HepG2 (cell line): ENCODE results near the gene SZRD1. TPM values are rescaled to one million over a fixed set of nuclear protein-coding genes. Genes with fewer than 3 reads are reported as not detected.
A peak's percentile ranks its signal among the peaks of the same experiment; 100 is the strongest.

Experiments used
- HMGXB3 ChIP-seq: sonication (generic); formaldehyde crosslinking; IDR thresholded peaks from 2 replicates; pipeline ENCODE4 v1.4.0; 2020; ENCODE audit warnings: missing genetic modification reagents, borderline replicate concordance
- HNF1A ChIP-seq, 2 experiments: sonication (generic) in 1 of 2; formaldehyde crosslinking in 1 of 2; IDR thresholded peaks; 2 replicates each; pipeline versions ENCODE4 v1.4.0 to v1.6.1; 2016 to 2020; ENCODE audit warnings: borderline replicate concordance in 1 of 2, low read depth in 1 of 2, mild to moderate bottlenecking in 1 of 2, missing genetic modification reagents in 1 of 2
- KLF6 ChIP-seq: IDR thresholded peaks from 2 replicates; pipeline ENCODE4 v1.8.0; 2016; ENCODE audit warnings: missing biosample characterization, missing genetic modification reagents
- LBX2 ChIP-seq: sonication (generic); formaldehyde crosslinking; IDR thresholded peaks from 2 replicates; pipeline ENCODE4 v1.5.0; 2020; ENCODE audit warnings: missing genetic modification reagents, mild to moderate bottlenecking, borderline replicate concordance
- MAX ChIP-seq: IDR thresholded peaks from 2 replicates; pipeline ENCODE4 v1.6.1; 2012; ENCODE audit warnings: inconsistent platforms
- PCBP1 ChIP-seq: fragments of 200-400 bp; formaldehyde crosslinking; IDR thresholded peaks from 2 replicates; pipeline ENCODE4 v1.6.1; 2017; ENCODE audit warnings: mild to moderate bottlenecking, low read depth, low read length, borderline replicate concordance
- PHF21A ChIP-seq: sonication (generic); formaldehyde crosslinking; IDR thresholded peaks from 2 replicates; pipeline ENCODE4 v1.5.0; 2020; ENCODE audit warnings: mild to moderate bottlenecking, missing genetic modification reagents
- PTBP1 ChIP-seq: fragments of 200-400 bp; formaldehyde crosslinking; IDR thresholded peaks from 2 replicates; pipeline ENCODE4 v1.6.1; 2018; ENCODE audit warnings: low read length, low read depth; ENCODE audit not compliant: poor library complexity, severe bottlenecking
- REL ChIP-seq: sonication (generic); formaldehyde crosslinking; conservative IDR thresholded peaks from 2 replicates; pipeline ENCODE4 v1.8.0; 2022; ENCODE audit warnings: mild to moderate bottlenecking, missing genetic modification reagents, moderate library complexity
- SMARCC2 ChIP-seq: fragments of 450-650 bp; IDR thresholded peaks from 2 replicates; pipeline ENCODE4 v1.6.1; 2017; ENCODE audit warnings: antibody characterized with exemption, mild to moderate bottlenecking
- SRSF1 ChIP-seq: fragments of 200-400 bp; formaldehyde crosslinking; optimal IDR thresholded peaks from 2 replicates; pipeline ENCODE3; 2017; ENCODE audit warnings: mild to moderate bottlenecking, low read depth, low read length, moderate library complexity
- THAP7 ChIP-seq: sonication (generic); formaldehyde crosslinking; IDR thresholded peaks from 2 replicates; pipeline ENCODE4 v1.8.1; 2023; ENCODE audit warnings: mild to moderate bottlenecking, missing genetic modification reagents
- TRIM24 ChIP-seq: sonication (generic); formaldehyde crosslinking; IDR thresholded peaks from 2 replicates; pipeline ENCODE4 v1.8.0; 2022; ENCODE audit warnings: mild to moderate bottlenecking, missing genetic modification reagents
- ZFP1 ChIP-seq: IDR thresholded peaks from 2 replicates; pipeline ENCODE4 v1.6.1; 2016
- ZNF337 ChIP-seq: sonication (generic); formaldehyde crosslinking; IDR thresholded peaks from 2 replicates; pipeline ENCODE4 v1.5.1; 2020; ENCODE audit warnings: missing genetic modification reagents, low read depth, mild to moderate bottlenecking, borderline replicate concordance
- ZNF33A ChIP-seq: sonication (generic); formaldehyde crosslinking; IDR thresholded peaks from 2 replicates; pipeline ENCODE4 v1.5.1; 2020; ENCODE audit warnings: missing genetic modification reagents, mild to moderate bottlenecking, moderate library complexity, borderline replicate concordance
- ZNF549 ChIP-seq: sonication (generic); formaldehyde crosslinking; IDR thresholded peaks from 2 replicates; pipeline ENCODE4 v1.5.0; 2020; ENCODE audit warnings: missing genetic modification reagents
- ZNF598 ChIP-seq: sonication (generic); formaldehyde crosslinking; IDR thresholded peaks from 2 replicates; pipeline ENCODE4 v1.5.1; 2020; ENCODE audit warnings: mild to moderate bottlenecking, missing genetic modification reagents, borderline replicate concordance
- polyA plus RNA-seq, 8 experiments: library from polyadenylated mRNA; depleted of rRNA in 3 of 8; stranded (reverse) in 7 of 8; unstranded in 1 of 8; fragments of >200 nt; fragmentation: Illumina TruSeq in 4 of 8; extraction: Trizol in 4 of 8; gene quantifications; 2 replicates each; pipeline versions ENCODE4 v1.2.1 to v1.2.3, GENCODE V29; 2011 to 2016; ENCODE audit warnings: low read depth in 4 of 8, missing spikeins in 1 of 8, mixed read lengths in 1 of 8; ENCODE audit not compliant: insufficient read depth in 1 of 8
- total RNA-seq, 5 experiments: library from RNA; depleted of rRNA; stranded (reverse); fragments of >200 nt; fragmentation: Illumina TruSeq; extraction: Trizol; gene quantifications; 2 replicates each; pipeline ENCODE4 v1.2.3, GENCODE V29; 2016; ENCODE audit warnings: low read depth in 1 of 5

SZRD1 gene
- total and polyA plus RNA-seq, 2 of the 13 experiments (the other 11 are each of a cell fraction or from before 2014, with no cell fraction given), result 28.5 to 41.4 TPM

- peak; percentile 44; the same call in 1 of the 2 replicates for TF ChIP-seq HMGXB3 (CRISPR knock-in tag)
- no peak for TF ChIP-seq PTBP1
- no peak for TF ChIP-seq REL (CRISPR knock-in tag)
- TF ChIP-seq TRIM24 (CRISPR knock-in tag), result no peak
- TF ChIP-seq PCBP1, result no peak
- no peak for TF ChIP-seq SRSF1
- no peak for TF ChIP-seq HNF1A (IDR thresholded peaks at IDR 0.05; ENCODE audit: low read depth)
- TF ChIP-seq HNF1A (CRISPR knock-in tag; IDR thresholded peaks at IDR 0.05; ENCODE audit: borderline replicate concordance), result no peak
- no peak for TF ChIP-seq ZNF33A
- no peak for TF ChIP-seq LBX2 (CRISPR knock-in tag)
- no peak for TF ChIP-seq ZNF549
- TF ChIP-seq SMARCC2, result no peak
- peak; percentile 67 for TF ChIP-seq MAX
- no peak for TF ChIP-seq ZNF337
- no peak for TF ChIP-seq ZFP1 (CRISPR knock-in tag)
- 0 out of 2 replicates have a peak, but pooled peaks have one; percentile 70 for TF ChIP-seq THAP7 (CRISPR knock-in tag)
- TF ChIP-seq PHF21A (CRISPR knock-in tag), result 0 out of 2 replicates have a peak, but pooled peaks have one; percentile 41
- peak; percentile 95; the same call in 1 of the 2 replicates for TF ChIP-seq KLF6 (CRISPR knock-in tag)
- no peak for TF ChIP-seq ZNF598 (CRISPR knock-in tag)
Observed at GRCh38 chr1:16367258-16367967, 371 bp downstream of the SZRD1 start (continued).
